Thymus (tissue), 11 donors: ENCODE results near the gene MAD1L1. TPM values are rescaled to one million over a fixed set of nuclear protein-coding genes. Genes with fewer than 3 reads are reported as not detected.
"Not testable (repeated sequence)": the region's sequence is repeated elsewhere in the genome, so short reads cannot be mapped to it uniquely, and the experiment has no call there.

Experiments used
- DNase-seq, 9 donors: peaks; one replicate each; pipeline ENCODE4 v3.0.0-alpha.2; 2013; ENCODE audit warnings: low spot score in 9 of 9, low read depth in 6 of 9, missing footprints in 1 of 9
- H3K27ac ChIP-seq, 2 donors: one replicate each; pipeline ENCODE4 v1.5.1; 2013; ENCODE audit warnings: control low read depth in 1 of 2, low read depth in 1 of 2, low read length in 1 of 2, mild to moderate bottlenecking in 1 of 2, moderate library complexity in 1 of 2
- H3K27me3 ChIP-seq, 2 donors: one replicate each; pipeline ENCODE4 v1.5.1; 2013; ENCODE audit warnings: low read length in 1 of 2; ENCODE audit not compliant: control insufficient read depth in 2 of 2, insufficient read depth in 1 of 2
- H3K36me3 ChIP-seq, 2 donors: one replicate each; pipeline ENCODE4 v1.5.1; 2013; ENCODE audit warnings: low read length in 1 of 2, mild to moderate bottlenecking in 1 of 2, moderate library complexity in 1 of 2; ENCODE audit not compliant: control insufficient read depth in 2 of 2, insufficient read depth in 2 of 2
- H3K4me1 ChIP-seq, 2 donors: one replicate each; pipeline ENCODE4 v1.5.1; 2013; ENCODE audit warnings: low read length in 2 of 2; ENCODE audit not compliant: control insufficient read depth in 2 of 2, insufficient read depth in 2 of 2
- H3K4me3 ChIP-seq, 2 donors: one replicate each; pipeline ENCODE4 v1.5.1; 2013; ENCODE audit warnings: low read length in 2 of 2, control low read depth in 1 of 2, mild to moderate bottlenecking in 1 of 2
- H3K9me3 ChIP-seq, 2 donors: one replicate each; pipeline ENCODE4 v1.5.1; 2013; ENCODE audit warnings: low read length in 1 of 2, mild to moderate bottlenecking in 1 of 2; ENCODE audit not compliant: control insufficient read depth in 2 of 2, insufficient read depth in 1 of 2
- WGBS: extraction: QIAGEN DNeasy Blood & Tissue Kit; methylation state at CpG from one replicate; pipeline ENCODE4 v1.1.7; 2013; 5-methylcytosine and 5-hydroxymethylcytosine counted together
- polyA plus RNA-seq: library from polyadenylated mRNA; stranded (reverse); fragments of 200-250 nt; gene quantifications from one replicate; pipeline ENCODE4 v1.2.3, GENCODE V29; 2013
- total RNA-seq: library from RNA; stranded (reverse); fragments of 120-200 nt; gene quantifications from one replicate; pipeline ENCODE4 v1.2.4, GENCODE V29; 2013
- donor health status: healthy.

Gene MAD1L1
- total and polyA plus RNA-seq, 2 donors, result 93.3 to 103 TPM

DNA sequence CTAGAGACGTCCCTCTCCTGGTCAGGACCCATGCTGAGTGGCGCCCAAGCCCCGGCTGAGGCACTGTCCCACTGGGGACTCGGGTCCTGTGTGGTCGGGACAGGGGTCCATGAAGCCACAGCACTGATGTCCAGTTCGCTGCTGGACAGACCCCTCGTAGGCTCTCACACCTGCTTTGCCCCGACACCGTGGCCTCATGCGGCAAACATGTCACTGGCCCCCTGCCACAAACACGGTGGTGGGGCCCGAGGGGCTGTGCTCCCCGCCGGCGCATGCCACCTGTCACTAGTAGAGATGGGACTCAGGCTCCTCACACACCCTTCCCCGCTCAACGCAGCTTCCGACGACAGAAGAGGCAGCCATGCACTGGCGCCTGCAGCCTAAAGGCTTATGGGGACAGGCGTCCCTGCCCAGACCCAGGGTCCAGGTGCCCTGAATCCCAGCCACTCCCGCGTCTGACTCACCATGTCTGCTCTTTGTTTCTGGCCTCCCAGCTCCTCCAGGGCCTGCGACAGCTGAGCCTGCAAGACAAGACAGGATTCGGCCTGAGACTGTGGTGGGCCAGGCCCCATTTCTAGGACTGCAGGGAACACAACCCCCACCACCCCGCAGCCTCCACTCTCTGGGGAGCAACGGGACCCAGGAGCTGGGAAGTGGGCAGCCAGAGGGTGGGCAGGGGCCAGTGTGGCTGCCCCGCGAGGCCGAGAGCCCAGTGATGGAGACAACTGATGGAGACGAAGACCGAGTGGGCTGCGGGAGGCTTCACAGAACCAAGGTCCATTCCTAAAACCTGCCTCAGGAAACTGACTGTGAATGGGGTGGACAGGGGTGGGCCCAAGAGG, 230.9 kb downstream of the MAD1L1 start:
- 94% methylated on average over 33 of the region's 33 CpGs for WGBS
- no peak overlapping the region for H3K27ac ChIP-seq
- H3K36me3 ChIP-seq, result peaks cover 12 to 16% of the 10 kb centered on the region in 2 donors
- DNase-seq, result no peak
- H3K4me3 ChIP-seq, result no peak overlapping the region
- no peaks in the 10 kb centered on the region for H3K27me3 ChIP-seq
- peaks cover 0 to 16% of the 10 kb centered on the region in 2 donors for H3K4me1 ChIP-seq
- no peaks in the 10 kb centered on the region for H3K9me3 ChIP-seq

DNA sequence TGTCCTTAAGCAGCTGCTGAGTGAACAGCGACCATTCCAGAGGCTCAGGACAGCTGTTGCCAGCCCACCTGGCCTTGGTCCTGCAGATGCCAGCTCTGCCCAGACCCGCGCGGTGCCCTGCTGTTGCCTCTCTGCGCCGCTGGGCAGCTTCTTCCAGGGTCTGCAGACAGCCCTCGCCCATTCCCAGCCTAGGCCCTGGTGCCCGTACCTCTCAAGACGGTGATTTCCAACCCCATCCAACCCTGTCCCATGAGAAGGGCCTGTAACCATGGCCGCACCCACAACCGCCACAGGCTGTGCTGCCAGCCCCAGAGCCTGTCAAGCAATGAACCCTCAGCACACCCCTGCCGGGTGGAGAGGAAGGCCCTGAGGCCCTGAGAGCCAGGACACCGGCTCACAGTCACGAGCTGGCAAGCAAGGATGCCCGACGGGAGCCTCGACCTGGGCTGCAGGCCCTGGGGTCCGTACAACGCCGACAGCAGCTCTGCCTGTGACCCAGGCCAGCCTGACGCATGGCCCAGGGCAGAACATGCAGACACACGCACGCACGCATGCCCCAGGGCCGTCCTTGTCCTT, 231.9 kb downstream of the MAD1L1 start:
- H3K36me3 ChIP-seq, result peaks cover 12 to 16% of the 10 kb centered on the region in 2 donors
- WGBS, result 98% methylated on average over 25 of the region's 25 CpGs
- H3K27ac ChIP-seq, result no peak overlapping the region
- H3K4me3 ChIP-seq, result no peak overlapping the region
- H3K27me3 ChIP-seq, result no peaks in the 10 kb centered on the region
- H3K4me1 ChIP-seq, result peaks cover 0 to 14% of the 10 kb centered on the region in 2 donors
- H3K9me3 ChIP-seq, result no peaks in the 10 kb centered on the region
- DNase-seq, result no peak

DNA sequence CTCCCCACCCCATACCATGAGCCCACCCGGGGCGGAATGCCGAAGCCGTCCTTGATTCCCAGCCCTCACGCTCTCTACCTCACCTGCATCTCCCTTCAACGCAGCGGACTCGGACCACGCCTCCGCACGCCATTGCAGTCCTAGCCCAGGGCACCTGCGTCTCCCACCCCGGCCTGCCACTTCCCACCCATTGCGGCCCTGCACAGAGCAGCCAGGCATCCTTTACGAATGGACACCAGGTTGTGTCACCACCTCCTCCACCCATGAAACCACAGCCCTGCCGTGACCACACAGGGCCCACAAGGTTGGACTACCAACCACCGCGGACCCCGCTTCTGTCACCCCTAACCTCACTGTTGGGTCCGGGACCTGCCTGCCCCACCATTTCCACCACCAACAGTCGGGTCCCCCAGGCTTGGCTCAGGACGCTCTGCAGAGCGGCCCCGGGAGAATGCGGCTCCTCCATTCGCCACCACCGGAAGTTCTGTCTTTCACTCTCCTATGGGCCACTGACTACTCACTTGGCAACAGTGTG, 232.5 kb downstream of the MAD1L1 start:
- DNase-seq, result no peak
- Histone ChIP-seq H3K4me3 (no peak overlapping the region), H3K27ac (no peak overlapping the region), H3K36me3 (peaks cover 16% of the 10 kb centered on the region in 2 donors), H3K27me3 (no peaks in the 10 kb centered on the region), H3K9me3 (no peaks in the 10 kb centered on the region), H3K4me1 (peaks cover 0 to 19% of the 10 kb centered on the region in 2 donors)
- WGBS, result 99% methylated on average over 27 of the region's 27 CpGs

GRCh38 chr7:1999278-1999984, 233.3 kb downstream of the MAD1L1 start:
- H3K27me3 ChIP-seq, result no peaks in the 10 kb centered on the region
- H3K9me3 ChIP-seq, result no peaks in the 10 kb centered on the region
- DNase-seq, result no peak
- WGBS, result 93% methylated on average over 21 of the region's 21 CpGs
- H3K27ac ChIP-seq, result no peak overlapping the region
- no peak overlapping the region for H3K4me3 ChIP-seq
- peaks cover 10 to 15% of the 10 kb centered on the region in 2 donors for H3K36me3 ChIP-seq
- H3K4me1 ChIP-seq, result peaks cover 0 to 27% of the 10 kb centered on the region in 2 donors

- Histone ChIP-seq H3K4me3 (no peak overlapping the region), H3K27ac (no peak overlapping the region), H3K27me3 (no peaks in the 10 kb centered on the region), H3K36me3 (peaks cover 3 to 12% of the 10 kb centered on the region in 2 donors), H3K4me1 (peaks cover 4 to 38% of the 10 kb centered on the region in 2 donors), H3K9me3 (no peaks in the 10 kb centered on the region)
- 97% methylated on average over 10 of the region's 10 CpGs for WGBS
- no peak for DNase-seq
Measured at GRCh38 chr7:1998146-1998545, 234.6 kb downstream of the MAD1L1 start.

DNA sequence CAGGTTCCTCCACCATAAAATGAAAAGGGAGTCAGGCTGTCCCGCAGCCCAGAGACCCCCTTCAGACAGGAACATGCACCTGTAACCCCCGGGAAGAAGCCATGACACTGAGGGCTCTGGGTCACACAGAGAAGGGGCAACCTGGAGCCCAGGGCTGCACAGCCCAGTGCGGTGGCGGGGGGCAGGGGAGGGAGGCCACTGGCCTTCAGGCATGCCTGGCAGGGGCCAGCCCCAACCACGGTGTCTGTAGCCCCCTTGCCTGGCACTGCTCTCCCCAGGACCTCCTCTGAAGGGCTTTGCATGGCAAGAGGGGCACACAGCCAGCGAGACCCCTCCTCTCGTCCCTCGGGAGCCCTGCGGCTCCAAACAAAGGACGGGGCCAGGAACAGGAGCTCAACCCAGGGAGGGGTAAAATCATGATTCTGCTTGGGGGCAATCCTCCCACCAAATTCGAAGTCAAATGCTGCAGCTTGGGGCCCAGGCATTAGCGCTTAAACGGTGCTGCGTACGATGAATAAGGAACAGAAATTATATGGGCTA, 235.1 kb downstream of the MAD1L1 start:
- no peak overlapping the region for H3K27ac ChIP-seq
- no peak for DNase-seq

DNA sequence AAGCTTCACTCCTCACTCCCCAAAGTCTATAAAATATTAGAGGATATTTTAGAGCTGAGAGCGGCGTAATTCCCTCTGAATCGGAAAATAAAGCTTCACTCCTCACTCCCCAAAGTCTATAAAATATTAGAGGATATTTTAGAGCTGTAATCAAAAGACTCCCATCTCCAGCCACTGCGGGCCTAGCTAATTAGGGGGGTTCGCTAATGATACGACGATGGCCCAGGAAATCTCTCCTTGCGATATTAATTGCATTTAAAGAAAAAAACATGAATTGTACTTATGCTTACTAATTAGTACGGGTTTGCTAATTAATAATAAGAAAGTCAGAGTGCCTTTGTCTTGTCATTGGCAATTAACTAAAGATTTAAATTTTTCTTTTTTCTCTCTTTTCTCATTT, 235.9 kb downstream of the MAD1L1 start:
- Histone ChIP-seq H3K4me3 (no peak overlapping the region), H3K27ac (no peak overlapping the region), H3K27me3 (no peaks in the 10 kb centered on the region), H3K4me1 (peaks cover 12 to 47% of the 10 kb centered on the region in 2 donors), H3K9me3 (peaks cover 0 to 3% of the 10 kb centered on the region in 2 donors), H3K36me3 (peaks cover 3 to 12% of the 10 kb centered on the region in 2 donors)
- DNase-seq, result no peak
- 98% methylated on average over 9 of the region's 9 CpGs for WGBS

More for the DNA sequence above, 235.1 kb downstream of the MAD1L1 start:
- Histone ChIP-seq H3K4me1 (peaks cover 7 to 41% of the 10 kb centered on the region in 2 donors), H3K9me3 (no peaks in the 10 kb centered on the region), H3K36me3 (peaks cover 3 to 12% of the 10 kb centered on the region in 2 donors), H3K27me3 (no peaks in the 10 kb centered on the region), H3K4me3 (no peak overlapping the region)
- WGBS, result 98% methylated on average over 15 of the region's 15 CpGs

DNA sequence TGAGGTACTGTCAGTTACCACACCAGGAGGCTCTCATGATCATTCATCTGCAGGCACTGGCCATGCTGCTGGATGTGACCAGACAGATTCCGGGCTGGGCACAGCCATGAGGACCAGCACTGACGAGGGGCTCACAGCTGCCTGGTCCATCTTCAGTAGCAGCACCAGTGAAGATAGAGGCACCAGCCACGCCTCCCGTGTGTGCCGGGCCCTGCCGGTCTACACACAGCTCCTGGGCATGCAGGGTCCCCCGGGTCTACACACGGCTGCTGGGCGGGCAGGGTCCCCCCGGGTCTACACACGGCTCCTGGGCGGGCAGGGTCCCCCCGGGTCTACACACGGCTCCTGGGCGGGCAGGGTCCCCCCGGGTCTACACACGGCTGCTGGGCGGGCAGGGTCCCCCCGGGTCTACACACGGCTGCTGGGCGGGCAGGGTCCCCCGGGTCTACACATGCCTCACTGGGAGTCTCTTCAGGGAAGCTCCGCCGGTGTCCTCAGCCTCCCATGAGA, 236.8 kb downstream of the MAD1L1 start:
- not testable (repeated sequence) for DNase-seq
- WGBS, result 95% methylated on average over 24 of the region's 24 CpGs

More for the DNA sequence above, 236.8 kb downstream of the MAD1L1 start:
- not testable (repeated sequence) for H3K27ac ChIP-seq, H3K36me3 ChIP-seq, H3K4me3 ChIP-seq, H3K9me3 ChIP-seq, H3K27me3 ChIP-seq
- peaks cover 12 to 47% of the 10 kb centered on the region in 2 donors for H3K4me1 ChIP-seq
